ENCODE measurements around the gene PHYHD1.
"Not testable (repeated sequence)": the region's sequence is repeated elsewhere in the genome, so short reads cannot be mapped to it uniquely, and the experiment has no call there.

PHYHD1 gene

DNA sequence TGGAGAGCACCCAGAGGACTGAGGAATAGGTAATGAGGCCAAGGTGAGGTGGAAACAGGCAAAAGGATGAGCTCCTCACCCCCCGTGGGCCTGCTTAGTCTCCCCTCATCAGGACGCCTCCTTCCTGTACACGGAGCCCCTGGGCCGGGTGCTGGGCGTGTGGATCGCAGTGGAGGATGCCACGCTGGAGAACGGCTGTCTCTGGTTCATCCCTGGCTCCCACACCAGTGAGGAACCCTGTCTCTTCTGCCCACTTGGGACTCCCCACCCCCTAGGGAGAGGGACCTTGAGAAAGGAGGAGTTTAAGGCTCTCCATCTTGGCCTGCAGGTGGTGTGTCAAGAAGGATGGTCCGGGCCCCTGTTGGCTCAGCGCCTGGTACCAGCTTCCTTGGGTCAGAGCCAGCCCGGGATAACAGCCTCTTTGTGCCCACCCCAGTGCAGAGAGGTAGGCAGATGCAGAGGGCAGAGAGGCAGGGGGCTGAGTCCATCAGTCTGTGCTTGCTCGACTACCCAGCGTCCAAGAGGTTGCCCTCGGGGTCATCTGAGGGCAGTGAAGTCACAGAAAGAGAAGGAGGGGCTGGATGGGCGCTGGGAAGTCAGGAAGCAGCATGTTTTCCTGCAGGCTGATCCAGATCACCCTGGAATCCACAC is 19.6 kb downstream of the PHYHD1 start:
- H3F3A ChIP-seq (ENCODE audit: control insufficient read depth, insufficient read depth): no peaks in the 10 kb centered on the region
- no peak overlapping the region for H3K27ac ChIP-seq (ENCODE audit: low read depth, low read length)
- no peaks in the 10 kb centered on the region for H3K9me3 ChIP-seq (ENCODE audit: control insufficient read depth, insufficient read depth, low read length)
- H3K4me1 ChIP-seq (ENCODE audit: control insufficient read depth, low read length): no peaks in the 10 kb centered on the region
- TF ChIP-seq, protein P1, sequence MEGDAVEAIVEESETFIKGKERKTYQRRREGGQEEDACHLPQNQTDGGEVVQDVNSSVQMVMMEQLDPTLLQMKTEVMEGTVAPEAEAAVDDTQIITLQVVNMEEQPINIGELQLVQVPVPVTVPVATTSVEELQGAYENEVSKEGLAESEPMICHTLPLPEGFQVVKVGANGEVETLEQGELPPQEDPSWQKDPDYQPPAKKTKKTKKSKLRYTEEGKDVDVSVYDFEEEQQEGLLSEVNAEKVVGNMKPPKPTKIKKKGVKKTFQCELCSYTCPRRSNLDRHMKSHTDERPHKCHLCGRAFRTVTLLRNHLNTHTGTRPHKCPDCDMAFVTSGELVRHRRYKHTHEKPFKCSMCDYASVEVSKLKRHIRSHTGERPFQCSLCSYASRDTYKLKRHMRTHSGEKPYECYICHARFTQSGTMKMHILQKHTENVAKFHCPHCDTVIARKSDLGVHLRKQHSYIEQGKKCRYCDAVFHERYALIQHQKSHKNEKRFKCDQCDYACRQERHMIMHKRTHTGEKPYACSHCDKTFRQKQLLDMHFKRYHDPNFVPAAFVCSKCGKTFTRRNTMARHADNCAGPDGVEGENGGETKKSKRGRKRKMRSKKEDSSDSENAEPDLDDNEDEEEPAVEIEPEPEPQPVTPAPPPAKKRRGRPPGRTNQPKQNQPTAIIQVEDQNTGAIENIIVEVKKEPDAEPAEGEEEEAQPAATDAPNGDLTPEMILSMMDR (IDR thresholded peaks at IDR 0.05; ENCODE audit: low read depth, low read length, poor library complexity, severe bottlenecking): no peak
- TF ChIP-seq EZH2phosphoT487 (IDR thresholded peaks at IDR 0.05; ENCODE audit: borderline replicate concordance, low read length): no peak
- no peaks in the 10 kb centered on the region for H3K79me2 ChIP-seq (ENCODE audit: control insufficient read depth, low read length)
- no peaks in the 10 kb centered on the region for H3K9me2 ChIP-seq (replicated peaks; ENCODE audit: control insufficient read depth, low read length)
- H3K4me3 ChIP-seq (ENCODE audit: low read length): no peak overlapping the region
- no peak overlapping the region for H3K4me2 ChIP-seq (ENCODE audit: low read length)
- H4K20me1 ChIP-seq (ENCODE audit: control insufficient read depth, insufficient read depth, low read depth, low read length): no peaks in the 10 kb centered on the region
- no peaks in the 10 kb centered on the region for H3K36me3 ChIP-seq (ENCODE audit: control insufficient read depth, low read length)
- H3K27me3 ChIP-seq (ENCODE audit: control insufficient read depth, low read length): no peaks in the 10 kb centered on the region

DNA sequence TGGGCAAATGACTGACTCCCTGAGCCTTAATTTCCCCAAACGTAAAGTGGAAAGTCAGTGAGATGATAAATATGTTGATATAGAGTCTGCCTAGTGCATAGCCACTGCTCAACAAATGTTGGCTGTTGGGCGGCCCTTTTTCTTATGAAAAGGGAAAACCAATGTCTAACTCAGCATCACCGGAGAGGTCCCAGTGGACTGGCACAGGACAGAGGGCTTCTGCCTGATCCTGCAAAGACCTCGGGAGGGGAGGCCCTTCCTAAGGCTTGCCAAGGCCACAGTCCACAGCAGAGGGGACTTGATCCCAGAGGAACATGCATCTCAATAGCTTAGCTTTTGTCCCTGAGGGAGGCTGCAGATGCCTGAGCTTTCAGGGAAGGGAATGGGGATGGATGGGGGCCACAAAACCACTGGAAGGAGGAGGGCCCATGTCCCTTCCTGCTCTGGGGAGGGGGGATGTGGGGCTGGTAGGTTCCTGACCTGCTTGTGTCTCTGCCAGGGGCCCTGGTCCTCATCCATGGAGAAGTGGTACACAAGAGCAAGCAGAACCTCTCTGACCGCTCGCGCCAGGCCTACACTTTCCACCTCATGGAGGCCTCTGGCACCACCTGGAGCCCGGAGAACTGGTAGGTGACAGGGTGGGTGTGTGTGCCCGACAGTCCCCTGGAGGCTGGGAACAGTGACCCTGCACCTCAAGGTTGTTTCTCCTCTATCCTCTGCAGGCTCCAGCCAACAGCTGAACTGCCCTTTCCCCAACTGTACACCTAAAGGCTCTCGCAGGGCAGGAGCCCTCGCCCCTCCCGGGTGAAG is 20.4 kb downstream of the PHYHD1 start:
- H3K79me2 ChIP-seq (ENCODE audit: control insufficient read depth, low read length): peaks cover 5% of the 10 kb centered on the region
- no peak for TF ChIP-seq EZH2phosphoT487 (IDR thresholded peaks at IDR 0.05; ENCODE audit: borderline replicate concordance, low read length)
- TF ChIP-seq, protein P1 (IDR thresholded peaks at IDR 0.05; ENCODE audit: low read depth, low read length, poor library complexity, severe bottlenecking): no peak
- no peaks in the 10 kb centered on the region for H3F3A ChIP-seq (ENCODE audit: control insufficient read depth, insufficient read depth)
- H3K4me1 ChIP-seq (ENCODE audit: control insufficient read depth, low read length): no peaks in the 10 kb centered on the region
- no peak overlapping the region for H3K27ac ChIP-seq (ENCODE audit: low read depth, low read length)
- H3K36me3 ChIP-seq (ENCODE audit: control insufficient read depth, low read length): peaks cover 2% of the 10 kb centered on the region; the same call in 1 of the 2 replicates
- no peaks in the 10 kb centered on the region for H3K9me3 ChIP-seq (ENCODE audit: control insufficient read depth, insufficient read depth, low read length)
- no peak overlapping the region for H3K4me3 ChIP-seq (ENCODE audit: low read length)
- H4K20me1 ChIP-seq (ENCODE audit: control insufficient read depth, insufficient read depth, low read depth, low read length): no peaks in the 10 kb centered on the region
- H3K27me3 ChIP-seq (ENCODE audit: control insufficient read depth, low read length): no peaks in the 10 kb centered on the region
- H3K4me2 ChIP-seq (ENCODE audit: low read length): no peak overlapping the region
- H3K9me2 ChIP-seq (replicated peaks; ENCODE audit: control insufficient read depth, low read length): no peaks in the 10 kb centered on the region

DNA sequence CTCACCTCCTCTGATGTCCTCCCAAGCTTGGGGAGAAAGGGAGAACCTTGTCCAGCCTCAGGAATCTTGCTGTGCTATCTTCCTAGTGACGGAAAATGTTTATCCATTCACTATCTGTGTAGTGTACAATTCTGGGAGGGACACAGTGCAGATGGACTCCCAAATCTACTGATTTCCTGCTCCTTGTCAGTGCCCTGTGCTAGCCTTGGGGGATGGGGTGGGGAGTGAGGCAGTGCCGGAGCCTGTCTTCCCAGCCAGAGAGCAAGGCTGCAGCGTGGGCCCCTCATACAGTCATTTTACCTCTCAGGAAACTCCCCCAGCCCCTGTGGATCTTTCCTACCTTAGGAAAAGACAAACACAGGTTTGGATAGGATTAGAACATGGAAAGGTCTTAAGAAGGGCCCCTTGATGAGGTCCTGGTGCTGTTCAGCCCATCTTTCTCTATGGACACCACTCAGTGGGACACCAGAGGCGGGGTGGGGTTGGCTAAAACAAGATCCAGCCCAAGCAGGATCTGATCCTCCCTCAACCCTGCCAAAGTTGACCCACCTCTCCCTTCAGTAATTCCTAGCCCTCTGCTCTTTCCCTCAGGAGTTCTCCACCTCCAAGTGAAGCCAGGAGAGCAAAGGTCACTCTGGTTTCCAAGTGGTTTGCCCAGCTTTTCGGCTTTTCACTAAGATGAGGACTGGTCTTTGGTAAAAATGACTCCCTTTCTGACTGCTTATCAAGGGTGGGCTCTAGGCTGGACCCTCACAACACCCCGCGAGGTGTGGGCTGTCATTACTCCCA is 23.2 kb downstream of the PHYHD1 start:
- Histone ChIP-seq H3K4me3 (ENCODE audit: low read length) (no peak overlapping the region), H3K36me3 (ENCODE audit: control insufficient read depth, low read length) (peaks cover 7% of the 10 kb centered on the region; the same call in 1 of the 2 replicates), H3K9me2 (replicated peaks; ENCODE audit: control insufficient read depth, low read length) (no peaks in the 10 kb centered on the region), H3K4me2 (ENCODE audit: low read length) (no peak overlapping the region), H4K20me1 (ENCODE audit: control insufficient read depth, insufficient read depth, low read depth, low read length) (no peaks in the 10 kb centered on the region), H3K79me2 (ENCODE audit: control insufficient read depth, low read length) (peaks cover 30% of the 10 kb centered on the region), H3K27me3 (ENCODE audit: control insufficient read depth, low read length) (no peaks in the 10 kb centered on the region), H3F3A (ENCODE audit: control insufficient read depth, insufficient read depth) (no peaks in the 10 kb centered on the region), H3K4me1 (ENCODE audit: control insufficient read depth, low read length) (peaks cover 12% of the 10 kb centered on the region), H3K9me3 (ENCODE audit: control insufficient read depth, insufficient read depth, low read length) (no peaks in the 10 kb centered on the region), H3K27ac (ENCODE audit: low read depth, low read length) (no peak overlapping the region)
- TF ChIP-seq, protein P1 (IDR thresholded peaks at IDR 0.05; ENCODE audit: low read depth, low read length, poor library complexity, severe bottlenecking): no peak
- no peak for TF ChIP-seq EZH2phosphoT487 (IDR thresholded peaks at IDR 0.05; ENCODE audit: borderline replicate concordance, low read length)

DNA sequence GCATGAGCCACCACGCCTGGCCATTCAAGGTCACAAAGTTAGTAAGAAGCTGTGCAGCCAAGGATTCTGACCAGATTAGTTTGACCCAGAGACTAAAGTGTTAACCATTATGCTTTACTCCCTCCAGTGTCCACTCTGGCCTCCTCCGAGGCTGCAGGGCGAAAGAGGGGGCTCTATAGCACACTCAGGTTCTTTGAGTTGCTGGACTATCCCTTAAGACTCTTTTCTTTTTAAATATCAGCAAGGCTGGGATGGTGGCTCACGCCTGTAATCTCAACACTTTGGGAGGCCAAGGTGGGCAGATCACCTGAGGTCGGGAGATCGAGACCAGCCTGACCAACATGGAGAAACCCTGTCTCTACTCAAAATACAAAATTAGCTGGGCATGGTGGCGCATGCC is 24.2 kb downstream of the PHYHD1 start:
- H3K4me2 ChIP-seq (ENCODE audit: low read length); H3F3A ChIP-seq (ENCODE audit: control insufficient read depth, insufficient read depth); H4K20me1 ChIP-seq (ENCODE audit: control insufficient read depth, insufficient read depth, low read depth, low read length); H3K27ac ChIP-seq (ENCODE audit: low read depth, low read length); H3K9me3 ChIP-seq (ENCODE audit: control insufficient read depth, insufficient read depth, low read length); H3K27me3 ChIP-seq (ENCODE audit: control insufficient read depth, low read length); H3K4me3 ChIP-seq (ENCODE audit: low read length); H3K9me2 ChIP-seq (replicated peaks; ENCODE audit: control insufficient read depth, low read length): not testable (repeated sequence)
- Histone ChIP-seq H3K79me2 (ENCODE audit: control insufficient read depth, low read length) (peaks cover 39% of the 10 kb centered on the region), H3K4me1 (ENCODE audit: control insufficient read depth, low read length) (peaks cover 14% of the 10 kb centered on the region), H3K36me3 (ENCODE audit: control insufficient read depth, low read length) (peaks cover 12% of the 10 kb centered on the region)

Measured in DOHH2 (cell line).